Endothelial cell (in vitro differentiated cells): ENCODE results near the gene RFX8. TPM values are rescaled to one million over a fixed set of nuclear protein-coding genes. Genes with fewer than 3 reads are reported as not detected.

Experiments used
- DNase-seq: peaks from one replicate; pipeline ENCODE4 v3.0.0; 2021; ENCODE audit warnings: low spot score
- H3K27ac Mint-ChIP-seq: one replicate; pipeline ENCODE4 v1.8.0; 2021; ENCODE audit warnings: mixed read lengths, inconsistent platforms; ENCODE audit not compliant: unreplicated experiment
- H3K27me3 Mint-ChIP-seq: one replicate; pipeline ENCODE4 v1.8.0; 2021; ENCODE audit warnings: mild to moderate bottlenecking, moderate library complexity, mixed read lengths, inconsistent platforms; ENCODE audit not compliant: unreplicated experiment
- H3K36me3 Mint-ChIP-seq: one replicate; pipeline ENCODE4 v1.8.0; 2021; ENCODE audit warnings: mild to moderate bottlenecking, low read depth, mixed read lengths, inconsistent platforms; ENCODE audit not compliant: unreplicated experiment
- H3K4me1 Mint-ChIP-seq: one replicate; pipeline ENCODE4 v1.8.0; 2021; ENCODE audit warnings: mild to moderate bottlenecking, mixed read lengths, inconsistent platforms; ENCODE audit not compliant: unreplicated experiment
- H3K4me3 Mint-ChIP-seq: one replicate; pipeline ENCODE4 v1.8.0; 2021; ENCODE audit warnings: mild to moderate bottlenecking, mixed read lengths, inconsistent platforms; ENCODE audit not compliant: unreplicated experiment
- H3K9me3 Mint-ChIP-seq: one replicate; pipeline ENCODE4 v1.8.0; 2021; ENCODE audit warnings: mixed read lengths, inconsistent platforms; ENCODE audit not compliant: unreplicated experiment
- CTCF ChIP-seq: fragments of 200-600 bp; sonication (generic); IDR thresholded peaks from one replicate; pipeline ENCODE4 v1.5.0; 2021; ENCODE audit warnings: antibody characterized with exemption; ENCODE audit not compliant: unreplicated experiment
- total RNA-seq: library from RNA; stranded (reverse); fragmentation: NEBNext Ultra II Directional; extraction: Animal tissue kit (Norgen Biotek cat#: 25700); gene quantifications from one replicate; pipeline ENCODE4 v1.2.1, GENCODE V29; 2021; ENCODE audit not compliant: unreplicated experiment

The RFX8 gene
- total RNA-seq, 1 donor from 2014 or later: 5.0 TPM

- Mint-ChIP-seq H3K27ac (no peak overlapping the region), H3K4me3 (no peak overlapping the region)
Observed at GRCh38 chr2:101348883-101349282, 126.0 kb downstream of the RFX8 start.

More at GRCh38 chr2:101348883-101349282, 126.0 kb downstream of the RFX8 start:
- DNase-seq: no peak
- no peak for TF ChIP-seq CTCF
- Mint-ChIP-seq H3K36me3 (no peaks in the 10 kb centered on the region), H3K27me3 (peaks cover 5% of the 10 kb centered on the region), H3K9me3 (no peaks in the 10 kb centered on the region), H3K4me1 (peaks cover 5% of the 10 kb centered on the region)

Other genes with a start within 250 kb of the RFX8 start
- 47.1 TPM for gene CNOT11, start 222.2 kb downstream of the RFX8 start, total RNA-seq
- 32.0 TPM for gene RNF149, start 166.4 kb downstream of the RFX8 start, total RNA-seq
- gene CREG2, start 87.6 kb downstream of the RFX8 start, total RNA-seq: 23.6 TPM
- 427 TPM for gene MAP4K4, start 222.6 kb upstream of the RFX8 start, total RNA-seq